ENCODE results near the gene TGFBI.

The TGFBI gene

DNA sequence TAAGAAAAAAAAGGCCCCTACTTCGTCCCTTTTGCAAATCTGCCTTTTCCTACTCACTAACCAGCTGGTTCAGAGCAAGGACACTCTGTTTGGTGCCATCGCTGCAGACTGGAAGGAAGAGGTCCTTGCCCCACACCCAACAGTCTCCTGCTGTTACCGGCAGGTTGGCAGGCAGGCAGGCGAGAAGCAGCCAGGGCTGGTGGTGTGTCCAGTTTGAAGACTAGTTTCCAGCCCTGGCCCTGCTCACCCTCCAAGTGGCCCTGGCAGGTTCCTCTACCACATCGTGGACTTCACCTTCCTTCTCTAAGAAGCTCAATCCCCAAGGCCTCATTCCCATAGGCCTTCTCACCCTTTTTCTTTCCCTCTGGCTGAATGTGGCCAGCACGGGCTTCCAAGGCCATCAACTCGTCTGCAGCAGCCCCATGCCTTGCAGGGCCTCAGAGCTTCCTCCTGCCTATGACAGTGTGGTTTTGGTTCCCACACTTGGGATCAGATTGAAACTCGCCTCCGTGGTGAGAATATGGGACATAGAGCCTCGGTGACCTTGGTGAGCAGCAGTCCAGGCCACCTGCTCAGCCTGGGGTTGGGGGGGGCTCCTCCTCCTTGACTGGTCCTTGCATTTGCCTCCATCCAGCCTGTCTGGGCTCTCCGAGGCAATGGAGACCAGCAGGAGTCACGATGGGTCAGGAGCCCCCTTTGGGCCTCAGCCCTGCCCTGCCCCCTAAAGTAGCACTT lies 22.9 kb downstream of the TGFBI start:
- Histone ChIP-seq H3K36me3 (ENCODE audit: control insufficient read depth in 5 of 5, insufficient read depth in 5 of 5, low read length in 5 of 5) (peaks cover 0 to 76% (median 25%) of the 10 kb centered on the region in 5 donors), H3K27ac (ENCODE audit: low read depth, low read length) (no peak overlapping the region), H3K4me1 (ENCODE audit: control insufficient read depth in 5 of 5, insufficient read depth in 5 of 5, low read length in 5 of 5) (peaks cover under 1 to 42% (median 32%) of the 10 kb centered on the region in 5 donors), H3K4me3 (ENCODE audit: low read depth in 1 of 5, low read length in 5 of 5) (no peak overlapping the region), H3K27me3 (ENCODE audit: control insufficient read depth in 5 of 5, insufficient read depth in 4 of 5, low read length in 5 of 5) (peaks cover 0 to 5% (median 3%) of the 10 kb centered on the region in 5 donors), H3K9ac (ENCODE audit: low read length in 5 of 5) (no peak overlapping the region), H3K9me3 (ENCODE audit: control insufficient read depth in 5 of 5, low read length in 5 of 5) (no peaks in the 10 kb centered on the region)

DNA sequence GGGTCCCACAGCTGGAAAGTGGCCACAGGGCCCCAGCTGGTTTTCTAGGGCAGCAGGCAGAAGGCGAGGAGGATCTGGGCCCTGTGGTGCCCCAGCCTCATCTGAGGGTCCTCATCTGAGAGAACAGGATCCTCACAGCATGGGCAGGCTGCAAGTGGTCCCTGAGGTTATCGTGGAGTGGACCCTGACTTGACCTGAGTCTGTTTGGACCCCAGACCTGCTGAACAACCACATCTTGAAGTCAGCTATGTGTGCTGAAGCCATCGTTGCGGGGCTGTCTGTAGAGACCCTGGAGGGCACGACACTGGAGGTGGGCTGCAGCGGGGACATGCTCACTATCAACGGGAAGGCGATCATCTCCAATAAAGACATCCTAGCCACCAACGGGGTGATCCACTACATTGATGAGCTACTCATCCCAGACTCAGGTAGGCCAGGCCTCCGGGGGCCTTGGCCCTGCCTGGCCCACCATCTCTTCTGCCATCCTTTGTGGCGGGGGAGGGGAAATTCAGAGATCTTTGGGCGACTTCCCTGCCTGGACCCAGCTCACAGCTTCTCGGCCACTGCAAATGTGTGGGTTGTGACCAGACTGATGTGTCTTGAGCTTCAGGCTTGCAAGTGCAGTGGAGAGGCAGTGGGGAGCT lies 24.0 kb downstream of the TGFBI start:
- peaks cover 0 to 74% (median 16%) of the 10 kb centered on the region in 5 donors for H3K36me3 ChIP-seq (ENCODE audit: control insufficient read depth in 5 of 5, insufficient read depth in 5 of 5, low read length in 5 of 5)
- no peak overlapping the region for H3K4me3 ChIP-seq (ENCODE audit: low read depth in 1 of 5, low read length in 5 of 5)
- H3K4me1 ChIP-seq (ENCODE audit: control insufficient read depth in 5 of 5, insufficient read depth in 5 of 5, low read length in 5 of 5) = peaks cover 0 to 36% (median 22%) of the 10 kb centered on the region in 5 donors
- peaks cover 0 to 8% (median 0%) of the 10 kb centered on the region in 5 donors for H3K27me3 ChIP-seq (ENCODE audit: control insufficient read depth in 5 of 5, insufficient read depth in 4 of 5, low read length in 5 of 5)
- H3K9ac ChIP-seq (ENCODE audit: low read length in 5 of 5) = no peak overlapping the region
- H3K9me3 ChIP-seq (ENCODE audit: control insufficient read depth in 5 of 5, low read length in 5 of 5) = no peaks in the 10 kb centered on the region
- no peak overlapping the region for H3K27ac ChIP-seq (ENCODE audit: low read depth, low read length)

DNA sequence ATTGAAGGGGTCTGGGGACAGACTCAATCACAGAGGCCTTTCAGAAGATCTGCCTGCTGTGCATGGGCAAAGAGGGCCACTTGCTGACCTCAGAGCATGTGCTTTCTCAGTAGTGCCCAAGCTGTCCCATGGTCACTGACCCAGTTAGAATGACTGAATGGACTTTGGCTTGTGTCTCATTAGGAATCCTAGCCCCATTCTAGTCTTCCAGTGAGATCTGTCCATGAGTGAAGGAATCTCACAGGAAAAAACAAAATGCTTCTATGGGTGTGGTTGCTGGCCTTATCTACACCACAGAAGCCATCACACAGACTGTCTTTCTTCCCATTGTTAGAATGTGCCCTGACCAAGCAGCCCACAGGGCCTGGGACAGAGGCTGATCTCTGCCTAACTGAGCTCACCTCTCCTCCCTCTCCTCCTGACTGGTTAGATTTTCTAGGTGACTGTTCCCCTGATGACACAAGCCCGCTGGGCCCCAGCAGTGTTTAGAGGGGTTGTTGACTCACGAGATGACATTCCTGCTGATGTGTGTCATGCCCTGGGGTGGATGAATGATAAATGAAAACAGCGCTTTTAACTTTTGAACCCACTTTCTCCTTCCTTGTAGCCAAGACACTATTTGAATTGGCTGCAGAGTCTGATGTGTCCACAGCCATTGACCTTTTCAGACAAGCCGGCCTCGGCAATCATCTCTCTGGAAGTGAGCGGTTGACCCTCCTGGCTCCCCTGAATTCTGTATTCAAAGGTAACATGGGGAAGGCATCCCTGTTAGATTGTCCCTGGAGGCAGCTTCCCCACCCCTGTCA lies 24.8 kb downstream of the TGFBI start:
- Histone ChIP-seq H3K9ac (ENCODE audit: low read length in 5 of 5) (no peak overlapping the region), H3K27ac (ENCODE audit: low read depth, low read length) (peak overlapping the region; percentile 14), H3K4me3 (ENCODE audit: low read depth in 1 of 5, low read length in 5 of 5) (no peak overlapping the region), H3K9me3 (ENCODE audit: control insufficient read depth in 5 of 5, low read length in 5 of 5) (no peaks in the 10 kb centered on the region), H3K4me1 (ENCODE audit: control insufficient read depth in 5 of 5, insufficient read depth in 5 of 5, low read length in 5 of 5) (peaks cover 0 to 35% (median 25%) of the 10 kb centered on the region in 5 donors), H3K27me3 (ENCODE audit: control insufficient read depth in 5 of 5, insufficient read depth in 4 of 5, low read length in 5 of 5) (peaks cover 0 to 8% (median 0%) of the 10 kb centered on the region in 5 donors), H3K36me3 (ENCODE audit: control insufficient read depth in 5 of 5, insufficient read depth in 5 of 5, low read length in 5 of 5) (peaks cover 0 to 72% (median 16%) of the 10 kb centered on the region in 5 donors)

DNA sequence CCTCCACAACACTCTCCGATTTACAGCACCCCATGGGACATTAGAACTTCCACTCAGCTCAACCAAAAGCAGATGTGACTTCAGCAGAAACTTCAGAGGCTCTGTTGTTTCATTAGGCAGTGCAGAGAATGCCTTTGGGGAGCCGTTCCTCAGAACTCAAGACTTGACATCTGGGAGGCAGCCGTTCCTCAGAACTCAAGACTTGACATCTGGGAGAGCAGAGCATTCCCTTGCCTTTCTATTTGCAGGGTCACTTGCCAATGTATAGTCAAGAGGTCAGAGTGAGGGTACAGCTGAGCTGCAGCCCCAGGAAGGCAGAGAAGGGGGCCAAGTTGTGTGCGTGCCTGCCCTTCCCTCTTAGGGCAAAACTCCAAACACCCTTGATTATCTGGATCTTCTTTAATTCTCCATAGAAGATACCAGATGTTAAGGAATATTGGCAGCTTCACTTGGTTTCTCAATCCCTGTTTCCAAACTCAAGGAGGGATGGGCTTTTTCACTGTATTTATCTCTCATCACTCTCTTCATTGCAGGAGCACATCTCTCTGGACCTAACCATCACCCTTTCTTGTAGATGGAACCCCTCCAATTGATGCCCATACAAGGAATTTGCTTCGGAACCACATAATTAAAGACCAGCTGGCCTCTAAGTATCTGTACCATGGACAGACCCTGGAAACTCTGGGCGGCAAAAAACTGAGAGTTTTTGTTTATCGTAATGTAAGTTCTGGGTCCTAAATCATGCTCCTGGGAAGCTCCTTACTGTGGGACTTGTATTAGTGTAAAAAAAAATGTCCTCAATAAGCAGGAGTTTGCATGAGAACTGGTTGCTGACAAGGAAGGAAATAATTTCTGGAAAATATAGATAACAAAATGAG lies 25.6 kb downstream of the TGFBI start:
- Histone ChIP-seq H3K4me1 (ENCODE audit: control insufficient read depth in 5 of 5, insufficient read depth in 5 of 5, low read length in 5 of 5) (peaks cover 0 to 31% (median 25%) of the 10 kb centered on the region in 5 donors), H3K4me3 (ENCODE audit: low read depth in 1 of 5, low read length in 5 of 5) (no peak overlapping the region), H3K27ac (ENCODE audit: low read depth, low read length) (peak overlapping the region; percentile 14)

DNA sequence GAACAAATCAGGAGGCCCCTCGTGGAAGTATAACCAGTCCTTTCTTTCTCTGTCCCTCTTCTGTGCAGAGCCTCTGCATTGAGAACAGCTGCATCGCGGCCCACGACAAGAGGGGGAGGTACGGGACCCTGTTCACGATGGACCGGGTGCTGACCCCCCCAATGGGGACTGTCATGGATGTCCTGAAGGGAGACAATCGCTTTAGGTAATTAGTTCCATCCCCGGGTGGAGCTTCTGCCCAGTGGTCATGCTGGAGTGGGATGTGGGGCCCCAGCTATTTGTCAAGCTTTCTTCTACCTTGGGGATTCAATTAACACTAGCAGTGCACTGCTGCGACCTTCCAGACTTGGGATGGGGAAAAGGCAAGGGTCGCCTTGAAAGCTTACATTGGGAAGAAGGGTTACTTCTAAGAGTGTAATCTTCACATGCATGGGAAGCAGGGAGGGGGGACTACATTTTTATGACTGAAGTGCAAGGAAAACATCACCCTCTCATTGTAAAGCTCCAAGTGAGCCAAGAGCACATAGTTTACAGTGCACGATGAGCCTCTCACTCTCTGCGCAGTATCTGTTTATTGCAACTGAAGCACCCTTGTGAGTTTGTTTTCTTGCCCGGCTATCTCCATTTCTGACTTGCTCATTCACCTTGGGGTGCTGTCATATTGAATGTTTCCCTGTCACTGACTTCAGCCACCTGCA lies 27.0 kb downstream of the TGFBI start:
- H3K27me3 ChIP-seq (ENCODE audit: control insufficient read depth in 5 of 5, insufficient read depth in 4 of 5, low read length in 5 of 5) = peaks cover 0 to 12% (median 0%) of the 10 kb centered on the region in 5 donors
- H3K9me3 ChIP-seq (ENCODE audit: control insufficient read depth in 5 of 5, low read length in 5 of 5) = no peaks in the 10 kb centered on the region
- peaks cover 0 to 31% (median 25%) of the 10 kb centered on the region in 5 donors for H3K4me1 ChIP-seq (ENCODE audit: control insufficient read depth in 5 of 5, insufficient read depth in 5 of 5, low read length in 5 of 5)
- H3K27ac ChIP-seq (ENCODE audit: low read depth, low read length) = no peak overlapping the region
- no peak overlapping the region for H3K9ac ChIP-seq (ENCODE audit: low read length in 5 of 5)
- no peak overlapping the region for H3K4me3 ChIP-seq (ENCODE audit: low read depth in 1 of 5, low read length in 5 of 5)
- H3K36me3 ChIP-seq (ENCODE audit: control insufficient read depth in 5 of 5, insufficient read depth in 5 of 5, low read length in 5 of 5) = peaks cover 0 to 72% (median 12%) of the 10 kb centered on the region in 5 donors

More for the DNA sequence above, 25.6 kb downstream of the TGFBI start:
- Histone ChIP-seq H3K36me3 (ENCODE audit: control insufficient read depth in 5 of 5, insufficient read depth in 5 of 5, low read length in 5 of 5) (peaks cover 0 to 72% (median 11%) of the 10 kb centered on the region in 5 donors), H3K9me3 (ENCODE audit: control insufficient read depth in 5 of 5, low read length in 5 of 5) (no peaks in the 10 kb centered on the region), H3K9ac (ENCODE audit: low read length in 5 of 5) (no peak overlapping the region), H3K27me3 (ENCODE audit: control insufficient read depth in 5 of 5, insufficient read depth in 4 of 5, low read length in 5 of 5) (peaks cover 0 to 12% (median 0%) of the 10 kb centered on the region in 5 donors)

DNA sequence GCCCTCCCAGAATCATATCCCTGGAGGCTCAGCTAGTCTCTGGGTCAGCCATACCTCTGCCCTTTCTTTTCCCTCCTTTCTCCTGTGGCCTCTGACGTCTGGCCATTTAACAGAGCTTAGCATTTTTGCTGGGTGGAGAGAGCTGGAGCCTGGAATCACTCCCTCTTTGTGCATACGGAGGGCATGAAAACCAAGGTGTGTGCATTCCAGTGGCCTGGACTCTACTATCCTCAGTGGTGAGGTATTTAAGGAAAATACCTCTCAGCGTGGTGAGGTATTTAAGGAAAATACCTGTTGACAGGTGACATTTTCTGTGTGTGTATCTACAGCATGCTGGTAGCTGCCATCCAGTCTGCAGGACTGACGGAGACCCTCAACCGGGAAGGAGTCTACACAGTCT lies 27.5 kb downstream of the TGFBI start:
- Histone ChIP-seq H3K36me3 (ENCODE audit: control insufficient read depth in 5 of 5, insufficient read depth in 5 of 5, low read length in 5 of 5) (peaks cover 0 to 75% (median 16%) of the 10 kb centered on the region in 5 donors), H3K9ac (ENCODE audit: low read length in 5 of 5) (no peak overlapping the region), H3K4me3 (ENCODE audit: low read depth in 1 of 5, low read length in 5 of 5) (no peak overlapping the region), H3K9me3 (ENCODE audit: control insufficient read depth in 5 of 5, low read length in 5 of 5) (no peaks in the 10 kb centered on the region), H3K4me1 (ENCODE audit: control insufficient read depth in 5 of 5, insufficient read depth in 5 of 5, low read length in 5 of 5) (peaks cover 0 to 31% (median 25%) of the 10 kb centered on the region in 5 donors), H3K27ac (ENCODE audit: low read depth, low read length) (no peak overlapping the region), H3K27me3 (ENCODE audit: control insufficient read depth in 5 of 5, insufficient read depth in 4 of 5, low read length in 5 of 5) (peaks cover 0 to 12% (median 0%) of the 10 kb centered on the region in 5 donors)

DNA sequence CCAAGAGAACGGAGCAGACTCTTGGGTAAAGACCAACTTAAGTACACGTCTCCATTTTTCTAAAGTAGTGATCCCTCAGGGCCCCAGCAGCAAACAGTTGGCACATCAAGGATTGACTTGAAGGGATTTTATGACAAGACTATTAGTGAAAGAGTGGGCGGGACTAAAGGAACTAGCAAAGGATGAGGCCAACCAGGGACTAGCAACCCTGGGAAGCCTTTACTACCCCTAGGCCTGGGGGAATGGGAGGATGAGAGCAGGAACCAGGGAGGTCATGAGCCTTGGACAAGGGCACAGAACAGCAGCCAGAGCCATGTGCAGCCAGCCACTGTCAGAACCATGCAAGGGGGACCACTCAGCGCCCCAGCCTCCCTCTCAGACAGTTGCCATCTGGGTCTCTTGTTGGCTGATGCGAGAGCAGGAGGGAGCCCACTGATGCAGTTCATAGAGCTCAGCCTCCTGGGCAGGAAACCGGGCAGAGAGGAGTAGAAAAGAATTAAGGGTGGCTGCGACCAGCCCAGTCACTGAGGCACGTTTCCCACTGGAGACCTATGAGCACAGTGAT lies 28.1 kb downstream of the TGFBI start:
- Histone ChIP-seq H3K9me3 (ENCODE audit: control insufficient read depth in 5 of 5, low read length in 5 of 5) (no peaks in the 10 kb centered on the region), H3K27ac (ENCODE audit: low read depth, low read length) (no peak overlapping the region), H3K36me3 (ENCODE audit: control insufficient read depth in 5 of 5, insufficient read depth in 5 of 5, low read length in 5 of 5) (peaks cover 0 to 75% (median 21%) of the 10 kb centered on the region in 5 donors), H3K27me3 (ENCODE audit: control insufficient read depth in 5 of 5, insufficient read depth in 4 of 5, low read length in 5 of 5) (peaks cover 0 to 12% (median 0%) of the 10 kb centered on the region in 5 donors), H3K4me1 (ENCODE audit: control insufficient read depth in 5 of 5, insufficient read depth in 5 of 5, low read length in 5 of 5) (peaks cover 0 to 31% (median 25%) of the 10 kb centered on the region in 5 donors), H3K9ac (ENCODE audit: low read length in 5 of 5) (no peak overlapping the region), H3K4me3 (ENCODE audit: low read depth in 1 of 5, low read length in 5 of 5) (no peak overlapping the region)

DNA sequence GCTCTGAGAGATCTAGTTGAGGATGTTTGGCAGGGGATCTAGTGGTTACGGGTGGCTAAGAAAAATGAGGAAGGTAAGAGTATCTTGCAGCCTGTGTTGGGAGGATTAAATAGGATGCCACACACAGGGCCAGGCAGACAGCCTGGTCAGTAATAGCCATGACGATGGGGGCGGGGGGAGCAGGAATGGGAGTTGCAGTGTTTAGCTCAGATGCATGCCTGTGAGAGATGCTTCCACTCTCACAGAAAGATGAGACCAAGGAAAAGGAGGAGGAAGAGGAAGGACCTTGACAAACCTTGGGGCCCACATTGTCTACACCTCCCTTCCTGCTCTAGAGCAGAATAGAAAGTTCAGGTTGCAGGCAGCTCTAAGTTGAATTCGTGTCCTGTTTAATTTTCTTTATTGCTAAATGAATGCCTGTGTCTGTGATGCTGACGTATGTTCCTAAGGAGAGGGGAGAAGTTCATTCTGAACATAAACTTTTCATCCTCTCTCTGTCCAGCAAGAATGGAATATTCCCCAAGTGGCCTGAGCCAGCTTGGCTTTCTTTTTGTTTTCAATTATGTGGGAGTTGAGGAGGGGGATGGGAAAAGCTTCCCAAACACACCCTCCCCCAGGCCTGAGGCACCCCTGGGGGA lies 28.7 kb downstream of the TGFBI start:
- Histone ChIP-seq H3K36me3 (ENCODE audit: control insufficient read depth in 5 of 5, insufficient read depth in 5 of 5, low read length in 5 of 5) (peaks cover 0 to 80% (median 22%) of the 10 kb centered on the region in 5 donors), H3K27me3 (ENCODE audit: control insufficient read depth in 5 of 5, insufficient read depth in 4 of 5, low read length in 5 of 5) (peaks cover 0 to 12% (median 0%) of the 10 kb centered on the region in 5 donors), H3K27ac (ENCODE audit: low read depth, low read length) (no peak overlapping the region), H3K4me1 (ENCODE audit: control insufficient read depth in 5 of 5, insufficient read depth in 5 of 5, low read length in 5 of 5) (peaks cover 0 to 31% (median 25%) of the 10 kb centered on the region in 5 donors), H3K4me3 (ENCODE audit: low read depth in 1 of 5, low read length in 5 of 5) (no peak overlapping the region), H3K9me3 (ENCODE audit: control insufficient read depth in 5 of 5, low read length in 5 of 5) (no peaks in the 10 kb centered on the region), H3K9ac (ENCODE audit: low read length in 5 of 5) (no peak overlapping the region)
